Umbilical cord (tissue), 2 donors: ENCODE measurements around the gene IGLL5. TPM values are rescaled to one million over a fixed set of nuclear protein-coding genes. Genes with fewer than 3 reads are reported as not detected.
A peak's percentile ranks its signal among the peaks of the same experiment; 100 is the strongest.

ENCODE experiments used
- DNase-seq: peaks from one replicate; pipeline ENCODE4 v3.0.0-alpha.2; 2015; ENCODE audit warnings: low spot score
- total RNA-seq: library from RNA; depleted of rRNA; stranded (reverse); fragments of >200 nt; gene quantifications from one replicate; pipeline ENCODE4 v1.2.3, GENCODE V29; 2014; ENCODE audit warnings: low replicate concordance; ENCODE audit not compliant: insufficient read depth

Gene IGLL5
- total RNA-seq: 1.9 TPM

DNA sequence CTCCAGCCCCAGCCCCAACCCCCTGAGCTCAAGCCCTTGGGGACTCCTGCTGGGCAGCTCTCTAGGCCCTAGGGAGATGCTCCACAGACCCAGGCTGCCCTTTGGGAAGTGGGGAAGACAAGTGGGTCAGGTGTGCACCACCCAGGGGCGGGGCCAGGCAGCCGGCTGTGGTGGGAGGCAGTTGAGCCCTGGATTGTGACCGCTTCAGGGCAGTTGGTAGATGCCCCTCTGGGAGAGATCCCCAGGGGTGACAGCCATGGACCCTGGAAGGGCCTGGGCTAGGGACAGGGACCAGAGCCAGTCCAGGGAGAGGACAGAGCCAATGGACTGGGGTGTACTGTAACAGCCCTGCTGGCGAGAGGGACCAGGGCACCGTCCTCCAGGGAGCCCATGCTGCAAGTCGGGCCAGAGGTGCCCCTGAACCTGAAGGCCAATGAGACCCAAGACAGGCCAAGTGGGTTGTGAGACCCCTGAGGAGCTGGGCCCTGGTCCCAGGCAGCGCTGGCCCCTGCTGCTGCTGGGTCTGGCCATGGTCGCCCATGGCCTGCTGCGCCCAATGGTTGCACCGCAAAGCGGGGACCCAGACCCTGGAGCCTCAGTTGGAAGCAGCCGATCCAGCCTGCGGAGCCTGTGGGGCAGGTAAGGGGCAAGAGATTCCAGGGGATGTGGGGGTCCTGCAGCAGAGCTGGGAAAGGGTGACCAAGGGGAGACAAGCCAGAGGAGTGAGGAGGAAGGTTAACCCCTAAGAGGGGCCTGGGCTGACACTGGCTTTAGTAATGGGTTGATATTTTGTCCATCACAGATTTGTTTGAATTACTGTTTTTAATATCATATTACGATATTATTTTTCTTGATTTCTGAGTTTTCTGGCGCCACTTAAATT, at the start of gene IGLL5:
IGLL5 (plus strand) TSS at position 196 of the 883 bp plus-strand sequence; CDS start at position 434, 238 bp downstream.
- DNase-seq: no peak

- DNase-seq: no peak
Measured at GRCh38 chr22:22838148-22838786, 49.3 kb upstream of the IGLL5 start.

- DNase-seq: no peak
Measured at GRCh38 chr22:22839570-22840314, 47.9 kb upstream of the IGLL5 start.

DNA sequence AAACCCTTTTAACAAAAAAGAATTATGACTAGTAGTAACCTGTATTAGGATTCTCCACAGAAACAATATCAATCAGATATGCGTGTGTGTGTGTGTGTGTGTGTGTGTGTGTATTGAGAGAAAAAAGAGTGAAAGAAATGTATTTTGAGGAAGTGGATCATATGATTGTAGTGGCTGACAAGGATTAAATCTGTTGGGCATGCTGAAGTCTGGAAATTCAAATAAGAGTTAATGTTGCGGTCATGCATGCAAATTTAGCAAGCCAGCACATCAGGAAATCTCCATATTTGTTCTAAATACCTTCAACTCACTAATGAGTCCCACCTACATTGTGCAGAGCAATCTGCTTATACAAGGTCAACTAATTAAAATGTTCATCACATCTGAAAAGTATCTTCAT, 46.8 kb upstream of the IGLL5 start:
- no peak for DNase-seq

- no peak for DNase-seq
Measured at GRCh38 chr22:22841598-22841997, 46.0 kb upstream of the IGLL5 start.

GRCh38 chr22:22842085-22842484, 45.5 kb upstream of the IGLL5 start:
- DNase-seq: no peak

DNA sequence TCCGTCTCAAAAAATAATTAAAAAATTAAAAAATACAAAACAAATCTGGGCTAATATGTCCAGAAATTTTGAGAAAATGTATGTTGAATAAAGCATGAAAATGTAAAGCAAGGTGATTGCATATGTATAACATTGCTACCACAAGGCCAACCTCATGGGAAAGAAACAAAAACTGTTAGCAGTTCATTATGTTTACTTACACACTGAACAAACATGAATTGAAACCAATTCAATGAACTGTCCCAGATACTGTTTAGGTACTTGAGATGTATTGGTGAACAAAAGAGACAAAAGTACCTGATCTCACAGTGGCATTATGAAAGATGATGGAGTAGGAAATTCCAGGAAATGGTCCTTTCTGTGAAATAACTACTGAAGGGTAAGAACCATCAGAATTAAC, 43.8 kb upstream of the IGLL5 start:
- no peak for DNase-seq

GRCh38 chr22:22847241-22847640, 40.4 kb upstream of the IGLL5 start:
- DNase-seq: no peak

- DNase-seq: peak; percentile 35
Measured at GRCh38 chr22:22848364-22848866, 39.2 kb upstream of the IGLL5 start.

DNA sequence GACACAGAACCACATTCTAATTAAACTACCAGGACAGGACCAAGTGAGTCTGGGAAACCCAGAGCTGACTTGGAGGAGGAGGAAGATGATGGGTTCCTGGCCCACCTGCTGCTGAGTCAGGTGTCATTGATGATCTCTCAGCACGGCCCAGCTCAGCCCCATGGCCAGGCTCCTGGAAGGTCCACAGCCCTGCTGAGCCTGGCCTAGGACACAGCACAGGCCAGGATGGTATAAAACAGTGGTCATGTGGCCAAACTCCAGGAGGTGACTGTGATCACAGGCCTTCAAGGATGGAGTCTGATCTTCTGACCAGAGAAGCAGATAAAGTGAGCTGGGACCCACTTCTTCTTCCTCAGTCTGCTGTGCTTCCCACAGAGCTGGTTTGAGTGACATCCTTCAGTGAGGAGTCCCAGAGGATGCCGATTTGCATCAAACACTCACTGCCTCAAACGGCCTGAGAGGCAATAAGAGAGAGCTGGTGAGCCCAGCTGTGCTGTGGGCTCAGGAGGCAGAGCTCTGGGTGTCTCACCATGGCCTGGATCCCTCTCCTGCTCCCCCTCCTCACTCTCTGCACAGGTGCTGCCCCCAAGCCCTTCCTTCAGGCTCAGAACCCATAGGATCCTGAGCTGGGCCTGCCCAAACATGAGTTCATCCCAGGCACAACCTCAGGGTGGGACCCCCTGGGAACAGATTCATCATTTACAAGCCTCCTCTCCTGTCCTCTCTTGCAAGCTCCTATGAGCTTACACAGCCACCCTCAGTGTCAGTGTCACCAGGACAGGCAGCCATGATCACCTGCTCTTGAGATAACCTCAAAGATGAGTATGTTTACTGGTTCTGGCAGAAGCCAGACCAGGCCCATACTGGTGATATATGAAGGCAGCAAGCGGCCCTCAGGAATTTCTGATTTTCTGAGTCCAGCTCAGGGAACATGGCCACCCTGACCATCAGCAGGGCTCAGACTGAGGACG, 37.7 kb upstream of the IGLL5 start:
- no peak for DNase-seq

- no peak for DNase-seq
Measured at GRCh38 chr22:22851969-22852368, 35.6 kb upstream of the IGLL5 start.

- DNase-seq: no peak
Measured at GRCh38 chr22:22853713-22854112, 33.9 kb upstream of the IGLL5 start.

- DNase-seq: no peak
Measured at GRCh38 chr22:22854466-22854865, 33.1 kb upstream of the IGLL5 start.

- no peak for DNase-seq
Measured at GRCh38 chr22:22855085-22855484, 32.5 kb upstream of the IGLL5 start.

- DNase-seq: no peak
Measured at GRCh38 chr22:22855617-22856308, 31.9 kb upstream of the IGLL5 start.

DNA sequence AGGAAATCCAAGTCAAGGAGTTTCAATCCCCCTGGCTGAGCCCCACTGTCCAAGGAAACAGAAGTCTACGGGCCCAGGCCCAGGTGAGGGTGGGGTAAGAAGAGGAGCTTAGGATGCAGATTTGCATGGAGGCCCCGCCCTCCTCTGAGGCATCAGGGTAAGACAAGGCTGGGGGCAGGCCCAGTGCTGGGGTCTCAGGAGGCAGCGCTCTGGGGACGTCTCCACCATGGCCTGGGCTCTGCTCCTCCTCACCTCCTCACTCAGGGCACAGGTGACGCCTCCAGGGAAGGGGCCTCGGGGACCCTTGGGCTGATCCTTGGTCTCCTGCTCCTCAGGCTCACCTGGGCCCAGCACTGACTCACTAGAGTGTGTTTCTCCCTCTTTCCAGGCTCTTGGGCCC, 31.3 kb upstream of the IGLL5 start:
- DNase-seq: no peak

DNA sequence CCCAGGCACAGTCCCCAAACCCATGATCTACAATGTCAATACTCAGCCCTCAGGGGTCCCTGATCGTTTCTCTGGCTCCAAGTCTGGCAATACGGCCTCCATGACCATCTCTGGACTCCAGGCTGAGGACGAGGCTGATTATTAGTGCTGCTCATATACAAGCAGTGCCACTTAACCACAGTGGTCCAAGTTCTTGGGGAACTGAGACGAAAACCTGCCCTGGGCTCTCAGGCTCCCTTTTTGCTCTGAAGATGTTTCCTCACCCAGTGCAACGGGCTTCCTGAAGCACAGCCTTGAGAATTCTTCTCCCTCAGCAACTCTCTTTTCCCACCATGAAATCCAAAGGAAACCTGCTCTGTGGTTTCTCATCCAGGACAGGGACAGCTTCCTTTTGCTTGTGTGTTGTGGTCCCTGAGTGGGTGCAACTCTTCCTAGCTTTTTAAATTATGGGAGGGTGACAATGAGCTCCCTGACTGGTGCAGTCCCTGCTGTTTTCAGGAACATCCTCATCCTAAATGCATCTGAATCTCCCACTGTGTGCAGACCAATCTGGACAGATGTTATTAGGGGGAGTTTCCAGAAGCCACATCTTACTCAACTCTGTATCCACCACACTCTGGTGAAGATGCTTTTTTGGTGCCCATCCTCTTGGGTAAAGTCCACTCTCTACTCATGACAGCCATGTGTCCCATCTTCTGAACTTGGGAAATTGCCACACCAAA, 30.6 kb upstream of the IGLL5 start:
- no peak for DNase-seq

- no peak for DNase-seq
Measured at GRCh38 chr22:22857607-22858558, 29.7 kb upstream of the IGLL5 start.
